Activated T-helper 2 cell treated with anti-CD3 and anti-CD28 coated beads, Interferon-gamma antibody, Interleukin-2, Interleukin-4, amounts not matched to agents 10 μg/mL and 5 μg/mL and 100 μg/mL, durations not matched to agents 14 hours and 24 hours and 36 hours (primary cell): ENCODE measurements around the gene SEMA3G. TPM values are rescaled to one million over a fixed set of nuclear protein-coding genes. Genes with fewer than 3 reads are reported as not detected.

ENCODE experiments used
- DNase-seq: peaks from one replicate; pipeline ENCODE4 v3.0.0; 2021; ENCODE audit warnings: low spot score
- H3K27ac Mint-ChIP-seq: one replicate; pipeline ENCODE4 v1.8.0; 2021; ENCODE audit warnings: mixed read lengths
- H3K27me3 Mint-ChIP-seq: one replicate; pipeline ENCODE4 v1.8.0; 2021; ENCODE audit warnings: low read depth, mixed read lengths
- H3K36me3 Mint-ChIP-seq: one replicate; pipeline ENCODE4 v1.8.0; 2021; ENCODE audit warnings: low read depth, mixed read lengths
- H3K4me1 Mint-ChIP-seq: one replicate; pipeline ENCODE4 v1.8.0; 2021; ENCODE audit warnings: low read depth, mixed read lengths
- H3K4me3 Mint-ChIP-seq: one replicate; pipeline ENCODE4 v1.8.0; 2021; ENCODE audit warnings: low read depth, mild to moderate bottlenecking, moderate library complexity, mixed read lengths
- H3K9me3 Mint-ChIP-seq: one replicate; pipeline ENCODE4 v1.8.0; 2021; ENCODE audit warnings: mixed read lengths
- intact Hi-C: fragments of 100-400 bp; cut with micrococcal nuclease; formaldehyde crosslinking; loops from one replicate; pipeline ENCODE4 v1.15.1; 2023
- total RNA-seq: library from RNA; stranded (reverse); gene quantifications from 2 replicates; pipeline ENCODE4 v1.2.3, GENCODE V29; 2022

SEMA3G gene
- total RNA-seq, 1 donor from 2014 or later = 0.30 TPM

- Mint-ChIP-seq H3K4me3 (no peak overlapping the region), H3K4me1 (peaks cover 15% of the 10 kb centered on the region), H3K27me3 (no peaks in the 10 kb centered on the region), H3K9me3 (no peaks in the 10 kb centered on the region), H3K36me3 (peaks cover 71% of the 10 kb centered on the region), H3K27ac (no peak overlapping the region)
- DNase-seq = no peak
- intact Hi-C loops = no loop called here
These were observed 39.2 kb downstream of the SEMA3G start for GRCh38 chr3:52405601-52406110.

- H3K9me3 Mint-ChIP-seq = no peaks in the 10 kb centered on the region
- H3K36me3 Mint-ChIP-seq = peaks cover 74% of the 10 kb centered on the region
- H3K4me1 Mint-ChIP-seq = peaks cover 15% of the 10 kb centered on the region
- H3K27me3 Mint-ChIP-seq = no peaks in the 10 kb centered on the region
- no peak for DNase-seq
- H3K4me3 Mint-ChIP-seq = no peak overlapping the region
- H3K27ac Mint-ChIP-seq = no peak overlapping the region
- intact Hi-C loops = no loop called here
These were observed 39.8 kb downstream of the SEMA3G start for GRCh38 chr3:52405066-52405465.

GRCh38 chr3:52404391-52404790 lies 40.5 kb downstream of the SEMA3G start:
- intact Hi-C loops = no loop called here
- H3K27me3 Mint-ChIP-seq = no peaks in the 10 kb centered on the region
- H3K4me3 Mint-ChIP-seq = no peak overlapping the region
- no peak for DNase-seq
- H3K27ac Mint-ChIP-seq = no peak overlapping the region
- H3K36me3 Mint-ChIP-seq = peaks cover 74% of the 10 kb centered on the region
- H3K9me3 Mint-ChIP-seq = no peaks in the 10 kb centered on the region
- peaks cover 15% of the 10 kb centered on the region for H3K4me1 Mint-ChIP-seq

GRCh38 chr3:52403955-52404354 lies 40.9 kb downstream of the SEMA3G start:
- Mint-ChIP-seq H3K27me3 (no peaks in the 10 kb centered on the region), H3K27ac (no peak overlapping the region), H3K9me3 (no peaks in the 10 kb centered on the region), H3K4me1 (peaks cover 12% of the 10 kb centered on the region), H3K4me3 (no peak overlapping the region), H3K36me3 (peaks cover 74% of the 10 kb centered on the region)
- intact Hi-C loops = no loop called here
- DNase-seq = no peak

- peaks cover 70% of the 10 kb centered on the region for H3K36me3 Mint-ChIP-seq
- no peak overlapping the region for H3K4me3 Mint-ChIP-seq
- peaks cover 6% of the 10 kb centered on the region for H3K4me1 Mint-ChIP-seq
- no peak overlapping the region for H3K27ac Mint-ChIP-seq
- no peaks in the 10 kb centered on the region for H3K9me3 Mint-ChIP-seq
- H3K27me3 Mint-ChIP-seq = no peaks in the 10 kb centered on the region
- DNase-seq = no peak
- intact Hi-C loops = no loop called here
These were observed 41.5 kb downstream of the SEMA3G start for GRCh38 chr3:52403271-52403841.

GRCh38 chr3:52402706-52403270 lies 42.1 kb downstream of the SEMA3G start:
- Mint-ChIP-seq H3K27me3 (no peaks in the 10 kb centered on the region), H3K4me1 (peaks cover under 1% of the 10 kb centered on the region), H3K27ac (no peak overlapping the region), H3K36me3 (peaks cover 65% of the 10 kb centered on the region), H3K4me3 (no peak overlapping the region), H3K9me3 (no peaks in the 10 kb centered on the region)
- intact Hi-C loops = no loop called here
- no peak for DNase-seq

GRCh38 chr3:52402101-52402521 lies 42.8 kb downstream of the SEMA3G start:
- no peaks in the 10 kb centered on the region for H3K27me3 Mint-ChIP-seq
- no peaks in the 10 kb centered on the region for H3K9me3 Mint-ChIP-seq
- H3K4me3 Mint-ChIP-seq = no peak overlapping the region
- H3K27ac Mint-ChIP-seq = no peak overlapping the region
- H3K4me1 Mint-ChIP-seq = no peaks in the 10 kb centered on the region
- DNase-seq = no peak
- intact Hi-C loops = no loop called here
- peaks cover 58% of the 10 kb centered on the region for H3K36me3 Mint-ChIP-seq

GRCh38 chr3:52401551-52401950 lies 43.4 kb downstream of the SEMA3G start:
- H3K36me3 Mint-ChIP-seq = peaks cover 55% of the 10 kb centered on the region
- no peak overlapping the region for H3K27ac Mint-ChIP-seq
- H3K4me1 Mint-ChIP-seq = no peaks in the 10 kb centered on the region
- H3K9me3 Mint-ChIP-seq = no peaks in the 10 kb centered on the region
- no peak for DNase-seq
- intact Hi-C loops = no loop called here
- H3K27me3 Mint-ChIP-seq = no peaks in the 10 kb centered on the region
- no peak overlapping the region for H3K4me3 Mint-ChIP-seq

- H3K9me3 Mint-ChIP-seq = no peaks in the 10 kb centered on the region
- DNase-seq = no peak
- H3K4me1 Mint-ChIP-seq = no peaks in the 10 kb centered on the region
- intact Hi-C loops = no loop called here
- no peak overlapping the region for H3K27ac Mint-ChIP-seq
- no peaks in the 10 kb centered on the region for H3K27me3 Mint-ChIP-seq
- H3K4me3 Mint-ChIP-seq = no peak overlapping the region
- peaks cover 53% of the 10 kb centered on the region for H3K36me3 Mint-ChIP-seq
These were observed 43.9 kb downstream of the SEMA3G start for GRCh38 chr3:52401021-52401420.

- Mint-ChIP-seq H3K9me3 (no peaks in the 10 kb centered on the region), H3K4me1 (no peaks in the 10 kb centered on the region), H3K27ac (no peak overlapping the region), H3K4me3 (no peak overlapping the region), H3K27me3 (no peaks in the 10 kb centered on the region), H3K36me3 (peaks cover 47% of the 10 kb centered on the region)
- intact Hi-C loops = no loop called here
- DNase-seq = no peak
These were observed 44.6 kb downstream of the SEMA3G start for GRCh38 chr3:52400275-52400793.

GRCh38 chr3:52399593-52399992 lies 45.3 kb downstream of the SEMA3G start:
- Mint-ChIP-seq H3K27me3 (no peaks in the 10 kb centered on the region), H3K36me3 (peaks cover 39% of the 10 kb centered on the region), H3K4me3 (no peak overlapping the region), H3K4me1 (no peaks in the 10 kb centered on the region), H3K9me3 (no peaks in the 10 kb centered on the region), H3K27ac (no peak overlapping the region)
- DNase-seq = no peak
- intact Hi-C loops = no loop called here

GRCh38 chr3:52399131-52399530 lies 45.8 kb downstream of the SEMA3G start:
- Mint-ChIP-seq H3K4me1 (no peaks in the 10 kb centered on the region), H3K36me3 (peaks cover 35% of the 10 kb centered on the region), H3K27me3 (no peaks in the 10 kb centered on the region), H3K4me3 (no peak overlapping the region), H3K27ac (no peak overlapping the region), H3K9me3 (no peaks in the 10 kb centered on the region)
- DNase-seq = no peak
- intact Hi-C loops = no loop called here

GRCh38 chr3:52398670-52399081 lies 46.2 kb downstream of the SEMA3G start:
- H3K36me3 Mint-ChIP-seq = peaks cover 30% of the 10 kb centered on the region
- H3K4me1 Mint-ChIP-seq = no peaks in the 10 kb centered on the region
- H3K27ac Mint-ChIP-seq = no peak overlapping the region
- no peaks in the 10 kb centered on the region for H3K9me3 Mint-ChIP-seq
- intact Hi-C loops = no loop called here
- DNase-seq = no peak
- no peaks in the 10 kb centered on the region for H3K27me3 Mint-ChIP-seq
- no peak overlapping the region for H3K4me3 Mint-ChIP-seq
